ENCODE measurements around the gene LMO4.

LMO4 gene

GRCh38 chr1:87349036-87349435, 20.4 kb downstream of the LMO4 start:
- TF ChIP-seq RAD21 (IDR thresholded peaks at IDR 0.05; ENCODE audit: low read depth) (no peak), TAF1 (IDR thresholded peaks at IDR 0.05; ENCODE audit: low read depth) (no peak), ZBTB7A (IDR thresholded peaks at IDR 0.05; ENCODE audit: low read depth) (no peak), TCF12 (IDR thresholded peaks at IDR 0.05; ENCODE audit: low read depth) (no peak), MAX (IDR thresholded peaks at IDR 0.05) (no peak), FOXM1 (IDR thresholded peaks at IDR 0.05; ENCODE audit: borderline replicate concordance, low read depth) (no peak), CEBPB (IDR thresholded peaks at IDR 0.05) (no peak), EP300 (IDR thresholded peaks at IDR 0.05; ENCODE audit: borderline replicate concordance) (no peak)
- TF ChIP-seq, protein P1, sequence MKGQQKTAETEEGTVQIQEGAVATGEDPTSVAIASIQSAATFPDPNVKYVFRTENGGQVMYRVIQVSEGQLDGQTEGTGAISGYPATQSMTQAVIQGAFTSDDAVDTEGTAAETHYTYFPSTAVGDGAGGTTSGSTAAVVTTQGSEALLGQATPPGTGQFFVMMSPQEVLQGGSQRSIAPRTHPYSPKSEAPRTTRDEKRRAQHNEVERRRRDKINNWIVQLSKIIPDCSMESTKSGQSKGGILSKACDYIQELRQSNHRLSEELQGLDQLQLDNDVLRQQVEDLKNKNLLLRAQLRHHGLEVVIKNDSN (IDR thresholded peaks at IDR 0.05): no peak

DNA sequence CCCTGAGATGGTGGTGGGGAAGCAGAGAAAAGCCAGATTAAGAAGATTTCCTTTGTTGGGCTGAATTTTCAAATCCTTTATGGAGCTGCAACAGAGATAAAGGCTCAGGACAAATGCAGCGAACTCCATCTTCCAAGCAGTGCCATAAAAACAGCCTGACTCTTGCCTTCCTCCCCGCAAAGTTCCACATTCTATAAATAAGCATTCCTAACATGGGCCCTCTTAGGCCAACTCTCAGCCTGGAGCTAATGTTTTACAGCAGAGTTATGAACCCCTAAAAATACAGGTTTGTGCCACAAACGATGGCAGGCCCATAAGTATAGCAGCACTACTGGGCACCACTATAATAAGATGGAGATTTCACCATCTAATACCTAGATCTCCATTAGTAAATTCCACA, 27.2 kb downstream of the LMO4 start:
- no peak for TF ChIP-seq TCF12 (IDR thresholded peaks at IDR 0.05; ENCODE audit: low read depth)
- no peak for TF ChIP-seq RAD21 (IDR thresholded peaks at IDR 0.05; ENCODE audit: low read depth)
- TF ChIP-seq FOXM1 (IDR thresholded peaks at IDR 0.05; ENCODE audit: borderline replicate concordance, low read depth): no peak
- TF ChIP-seq, protein P1 (IDR thresholded peaks at IDR 0.05): no peak
- TF ChIP-seq TEAD4 (IDR thresholded peaks at IDR 0.05): no peak
- TF ChIP-seq REST (IDR thresholded peaks at IDR 0.05; ENCODE audit: low read depth): no peak
- TF ChIP-seq ZBTB7A (IDR thresholded peaks at IDR 0.05; ENCODE audit: low read depth): no peak
- TF ChIP-seq CEBPB (IDR thresholded peaks at IDR 0.05): no peak
- no peak for TF ChIP-seq NFIC (IDR thresholded peaks at IDR 0.05)
- no peak for TF ChIP-seq EP300 (IDR thresholded peaks at IDR 0.05; ENCODE audit: borderline replicate concordance)
- TF ChIP-seq YY1 (IDR thresholded peaks at IDR 0.05; ENCODE audit: low read depth): no peak
- TF ChIP-seq EGR1 (IDR thresholded peaks at IDR 0.05): no peak
- TF ChIP-seq MAX (IDR thresholded peaks at IDR 0.05): no peak
- TF ChIP-seq TAF1 (IDR thresholded peaks at IDR 0.05; ENCODE audit: low read depth): no peak
- no peak for TF ChIP-seq CREB1 (IDR thresholded peaks at IDR 0.05; ENCODE audit: low read depth)

GRCh38 chr1:87356591-87356990, 27.9 kb downstream of the LMO4 start:
- no peak for TF ChIP-seq FOXM1 (IDR thresholded peaks at IDR 0.05; ENCODE audit: borderline replicate concordance, low read depth)
- TF ChIP-seq EGR1 (IDR thresholded peaks at IDR 0.05): no peak
- no peak for TF ChIP-seq MAX (IDR thresholded peaks at IDR 0.05)
- no peak for TF ChIP-seq CREB1 (IDR thresholded peaks at IDR 0.05; ENCODE audit: low read depth)

GRCh38 chr1:87358219-87358618, 29.5 kb downstream of the LMO4 start:
- no peak for TF ChIP-seq YY1 (IDR thresholded peaks at IDR 0.05; ENCODE audit: low read depth)
- TF ChIP-seq FOXM1 (IDR thresholded peaks at IDR 0.05; ENCODE audit: borderline replicate concordance, low read depth): no peak
- no peak for TF ChIP-seq TAF1 (IDR thresholded peaks at IDR 0.05; ENCODE audit: low read depth)
- no peak for TF ChIP-seq CREB1 (IDR thresholded peaks at IDR 0.05; ENCODE audit: low read depth)
- no peak for TF ChIP-seq MAX (IDR thresholded peaks at IDR 0.05)
- TF ChIP-seq EP300 (IDR thresholded peaks at IDR 0.05; ENCODE audit: borderline replicate concordance): no peak
- TF ChIP-seq REST (IDR thresholded peaks at IDR 0.05; ENCODE audit: low read depth): no peak
- no peak for TF ChIP-seq ZBTB7A (IDR thresholded peaks at IDR 0.05; ENCODE audit: low read depth)
- TF ChIP-seq EGR1 (IDR thresholded peaks at IDR 0.05): no peak
- TF ChIP-seq RAD21 (IDR thresholded peaks at IDR 0.05; ENCODE audit: low read depth): no peak
- TF ChIP-seq TCF12 (IDR thresholded peaks at IDR 0.05; ENCODE audit: low read depth): no peak
- no peak for TF ChIP-seq NFIC (IDR thresholded peaks at IDR 0.05)
- TF ChIP-seq, protein P1 (IDR thresholded peaks at IDR 0.05): no peak
- no peak for TF ChIP-seq TEAD4 (IDR thresholded peaks at IDR 0.05)
- no peak for TF ChIP-seq CEBPB (IDR thresholded peaks at IDR 0.05)

- no peak for TF ChIP-seq YY1 (IDR thresholded peaks at IDR 0.05; ENCODE audit: low read depth)
Observed at GRCh38 chr1:87359586-87359985, 30.9 kb downstream of the LMO4 start.
